ENCODE data around the gene B4GALNT3.

Gene B4GALNT3

GRCh38 chr12:608413-608812 is 148.7 kb downstream of the B4GALNT3 start:
- no peaks in the 10 kb centered on the region for H3K79me1 ChIP-seq (replicated peaks; ENCODE audit: low read length, poor library complexity, severe bottlenecking)

GRCh38 chr12:608921-609320 is 149.2 kb downstream of the B4GALNT3 start:
- Histone ChIP-seq H2BK120ac (ENCODE audit: low read depth, low read length) (no peak overlapping the region), H2BK5ac (ENCODE audit: low read depth, low read length, poor library complexity, severe bottlenecking) (no peak overlapping the region), H2BK12ac (ENCODE audit: low read length in 2 of 2) (peak overlapping the region; percentile 78 to 82)

More at GRCh38 chr12:608413-608812, 148.7 kb downstream of the B4GALNT3 start:
- Histone ChIP-seq H3K4me1 (ENCODE audit: control insufficient read depth, insufficient read depth, low read depth, low read length) (peaks cover 9% of the 10 kb centered on the region), H3K27me3 (ENCODE audit: control insufficient read depth in 1 of 2, insufficient read depth in 1 of 2, low read length in 2 of 2) (no peaks in the 10 kb centered on the region), H3K36me3 (ENCODE audit: control insufficient read depth in 1 of 2, insufficient read depth in 2 of 2, low read depth in 1 of 2, low read length in 2 of 2) (peaks cover 0 to 3% of the 10 kb centered on the region in 2 experiments), H3K14ac (ENCODE audit: low read length in 2 of 2) (no peak overlapping the region), H3K18ac (ENCODE audit: low read depth in 1 of 2, low read length in 2 of 2) (no peak overlapping the region), H2AFZ (ENCODE audit: low read depth, low read length) (no peak overlapping the region), H2BK5ac (ENCODE audit: low read depth, low read length, poor library complexity, severe bottlenecking) (no peak overlapping the region), H2AK5ac (ENCODE audit: low read length, severe bottlenecking) (no peak overlapping the region), H3K4me2 (ENCODE audit: low read length, poor library complexity, severe bottlenecking) (no peak overlapping the region), H2BK12ac (ENCODE audit: low read length in 2 of 2) (peak overlapping the region in 1 of 2 experiments; percentile 82), H3K23ac (ENCODE audit: low read length in 2 of 2) (no peak overlapping the region), H2BK15ac (ENCODE audit: low read depth, poor library complexity, severe bottlenecking) (no peak overlapping the region), H3K4ac (ENCODE audit: low read depth in 1 of 2, low read length in 2 of 2) (peak overlapping the region in 1 of 2 experiments; percentile 35), H2BK120ac (ENCODE audit: low read depth, low read length) (no peak overlapping the region), H3K27ac (ENCODE audit: low read length, poor library complexity, severe bottlenecking) (no peak overlapping the region), H4K91ac (ENCODE audit: low read length) (no peak overlapping the region), H3K9ac (ENCODE audit: low read length) (no peak overlapping the region), H3K4me3 (ENCODE audit: insufficient read depth in 1 of 2, low read depth in 1 of 2, low read length in 2 of 2) (no peak overlapping the region), H3K9me3 (ENCODE audit: control insufficient read depth, low read length) (no peaks in the 10 kb centered on the region), H4K8ac (ENCODE audit: low read length) (peak overlapping the region; percentile 7)
- 100% methylated on average over 3 of the region's 3 CpGs for WGBS
- DNase-seq = no peak

GRCh38 chr12:611721-612120 is 152.0 kb downstream of the B4GALNT3 start:
- H3K4ac ChIP-seq (ENCODE audit: low read depth in 1 of 2, low read length in 2 of 2) = no peak overlapping the region
- no peak overlapping the region for H3K14ac ChIP-seq (ENCODE audit: low read length in 2 of 2)
- no peak overlapping the region for H3K4me2 ChIP-seq (ENCODE audit: low read length, poor library complexity, severe bottlenecking)
- no peaks in the 10 kb centered on the region for H3K79me1 ChIP-seq (replicated peaks; ENCODE audit: low read length, poor library complexity, severe bottlenecking)
- no peak overlapping the region for H2BK15ac ChIP-seq (ENCODE audit: low read depth, poor library complexity, severe bottlenecking)
- no peak overlapping the region for H2AK5ac ChIP-seq (ENCODE audit: low read length, severe bottlenecking)
- no peak overlapping the region for H2BK12ac ChIP-seq (ENCODE audit: low read length in 2 of 2)
- H3K36me3 ChIP-seq (ENCODE audit: control insufficient read depth in 1 of 2, insufficient read depth in 2 of 2, low read depth in 1 of 2, low read length in 2 of 2) = peaks cover 0 to 3% of the 10 kb centered on the region in 2 experiments
- H3K23ac ChIP-seq (ENCODE audit: low read length in 2 of 2) = no peak overlapping the region
- H4K91ac ChIP-seq (ENCODE audit: low read length) = no peak overlapping the region
- no peak overlapping the region for H3K9ac ChIP-seq (ENCODE audit: low read length)
- H3K18ac ChIP-seq (ENCODE audit: low read depth in 1 of 2, low read length in 2 of 2) = no peak overlapping the region
- no peak overlapping the region for H3K27ac ChIP-seq (ENCODE audit: low read length, poor library complexity, severe bottlenecking)
- no peaks in the 10 kb centered on the region for H3K9me3 ChIP-seq (ENCODE audit: control insufficient read depth, low read length)
- H3K4me1 ChIP-seq (ENCODE audit: control insufficient read depth, insufficient read depth, low read depth, low read length) = peaks cover 11% of the 10 kb centered on the region
- no peaks in the 10 kb centered on the region for H3K27me3 ChIP-seq (ENCODE audit: control insufficient read depth in 1 of 2, insufficient read depth in 1 of 2, low read length in 2 of 2)
- WGBS = 95% methylated on average over 3 of the region's 3 CpGs
- no peak overlapping the region for H2BK120ac ChIP-seq (ENCODE audit: low read depth, low read length)
- no peak overlapping the region for H4K8ac ChIP-seq (ENCODE audit: low read length)
- H2AFZ ChIP-seq (ENCODE audit: low read depth, low read length) = no peak overlapping the region
- no peak overlapping the region for H3K4me3 ChIP-seq (ENCODE audit: insufficient read depth in 1 of 2, low read depth in 1 of 2, low read length in 2 of 2)
- DNase-seq = no peak
- H2BK5ac ChIP-seq (ENCODE audit: low read depth, low read length, poor library complexity, severe bottlenecking) = no peak overlapping the region

More at GRCh38 chr12:608921-609320, 149.2 kb downstream of the B4GALNT3 start:
- H4K8ac ChIP-seq (ENCODE audit: low read length) = peak overlapping the region; percentile 39
- H2BK15ac ChIP-seq (ENCODE audit: low read depth, poor library complexity, severe bottlenecking) = no peak overlapping the region
- H3K27ac ChIP-seq (ENCODE audit: low read length, poor library complexity, severe bottlenecking) = no peak overlapping the region
- H2AK5ac ChIP-seq (ENCODE audit: low read length, severe bottlenecking) = no peak overlapping the region
- H4K91ac ChIP-seq (ENCODE audit: low read length) = peak overlapping the region; percentile 96
- no peaks in the 10 kb centered on the region for H3K27me3 ChIP-seq (ENCODE audit: control insufficient read depth in 1 of 2, insufficient read depth in 1 of 2, low read length in 2 of 2)
- H3K4me1 ChIP-seq (ENCODE audit: control insufficient read depth, insufficient read depth, low read depth, low read length) = peaks cover 9% of the 10 kb centered on the region
- no peak overlapping the region for H2AFZ ChIP-seq (ENCODE audit: low read depth, low read length)
- peak overlapping the region in 1 of 2 experiments; percentile 35 for H3K4ac ChIP-seq (ENCODE audit: low read depth in 1 of 2, low read length in 2 of 2)
- H3K23ac ChIP-seq (ENCODE audit: low read length in 2 of 2) = no peak overlapping the region
- peak overlapping the region in 1 of 2 experiments; percentile 7 for H3K18ac ChIP-seq (ENCODE audit: low read depth in 1 of 2, low read length in 2 of 2)
- H3K79me1 ChIP-seq (replicated peaks; ENCODE audit: low read length, poor library complexity, severe bottlenecking) = no peaks in the 10 kb centered on the region
- peak overlapping the region in 1 of 2 experiments; percentile 15 for H3K4me3 ChIP-seq (ENCODE audit: insufficient read depth in 1 of 2, low read depth in 1 of 2, low read length in 2 of 2)
- H3K14ac ChIP-seq (ENCODE audit: low read length in 2 of 2) = peak overlapping the region in 1 of 2 experiments; percentile 23
- H3K36me3 ChIP-seq (ENCODE audit: control insufficient read depth in 1 of 2, insufficient read depth in 2 of 2, low read depth in 1 of 2, low read length in 2 of 2) = peaks cover 0 to 3% of the 10 kb centered on the region in 2 experiments
- H3K9ac ChIP-seq (ENCODE audit: low read length) = no peak overlapping the region
- H3K4me2 ChIP-seq (ENCODE audit: low read length, poor library complexity, severe bottlenecking) = no peak overlapping the region
- DNase-seq = no peak
- H3K9me3 ChIP-seq (ENCODE audit: control insufficient read depth, low read length) = no peaks in the 10 kb centered on the region
- 98% methylated on average over 58 of the region's 58 CpGs for WGBS

- no peak for DNase-seq
- Histone ChIP-seq H2BK120ac (ENCODE audit: low read depth, low read length) (no peak overlapping the region), H3K4me1 (ENCODE audit: control insufficient read depth, insufficient read depth, low read depth, low read length) (peaks cover 11% of the 10 kb centered on the region), H4K8ac (ENCODE audit: low read length) (no peak overlapping the region), H3K79me1 (replicated peaks; ENCODE audit: low read length, poor library complexity, severe bottlenecking) (no peaks in the 10 kb centered on the region), H3K4ac (ENCODE audit: low read depth in 1 of 2, low read length in 2 of 2) (no peak overlapping the region), H3K23ac (ENCODE audit: low read length in 2 of 2) (no peak overlapping the region), H2AK5ac (ENCODE audit: low read length, severe bottlenecking) (no peak overlapping the region), H3K4me2 (ENCODE audit: low read length, poor library complexity, severe bottlenecking) (no peak overlapping the region), H3K9ac (ENCODE audit: low read length) (no peak overlapping the region), H2AFZ (ENCODE audit: low read depth, low read length) (no peak overlapping the region), H4K91ac (ENCODE audit: low read length) (no peak overlapping the region), H3K36me3 (ENCODE audit: control insufficient read depth in 1 of 2, insufficient read depth in 2 of 2, low read depth in 1 of 2, low read length in 2 of 2) (peaks cover 0 to 3% of the 10 kb centered on the region in 2 experiments), H3K27ac (ENCODE audit: low read length, poor library complexity, severe bottlenecking) (no peak overlapping the region), H3K4me3 (ENCODE audit: insufficient read depth in 1 of 2, low read depth in 1 of 2, low read length in 2 of 2) (no peak overlapping the region), H3K27me3 (ENCODE audit: control insufficient read depth in 1 of 2, insufficient read depth in 1 of 2, low read length in 2 of 2) (no peaks in the 10 kb centered on the region), H2BK12ac (ENCODE audit: low read length in 2 of 2) (peak overlapping the region in 1 of 2 experiments; percentile 12), H3K18ac (ENCODE audit: low read depth in 1 of 2, low read length in 2 of 2) (no peak overlapping the region), H2BK15ac (ENCODE audit: low read depth, poor library complexity, severe bottlenecking) (peak overlapping the region; percentile 26), H2BK5ac (ENCODE audit: low read depth, low read length, poor library complexity, severe bottlenecking) (no peak overlapping the region), H3K9me3 (ENCODE audit: control insufficient read depth, low read length) (no peaks in the 10 kb centered on the region), H3K14ac (ENCODE audit: low read length in 2 of 2) (no peak overlapping the region)
- WGBS = 93% methylated on average over 6 of the region's 7 CpGs
Observed at GRCh38 chr12:612293-612692, 152.6 kb downstream of the B4GALNT3 start.

Data from mesenchymal stem cell (in vitro differentiated cells and primary cell).